HEK293 (cell line): Measurements from ENCODE around the gene FSCN2.

ENCODE experiments used
- CTCF ChIA-PET: fragments of 350-600 bp; formaldehyde crosslinking; extraction: SDS; loops from one replicate; lab custom pipeline; 2021; ENCODE audit warnings: antibody characterized with exemption; lab: Yijun Ruan, JAX
- POLR2A ChIA-PET: fragments of 300-600 bp; formaldehyde crosslinking; extraction: SDS; loops from one replicate; lab custom pipeline; 2020; ENCODE audit warnings: antibody characterized with exemption, inconsistent platforms; lab: Yijun Ruan, JAX
- H3K27ac ChIP-seq: fragments of 200-500 bp; sonication (Bioruptor generic); 2 replicates; pipeline ENCODE4 v1.5.1; 2014; ENCODE audit warnings: low read depth, low read length, control low read depth, inconsistent platforms; ENCODE audit errors: extremely low read depth
- H3K36me3 ChIP-seq, 2 experiments: fragments of 200-500 bp in 1 of 2; sonication (Bioruptor generic) in 1 of 2; 1 replicate in 1 of 2; 2 replicates in 1 of 2; pipeline ENCODE4 v1.5.1; 2014 to 2017; ENCODE audit warnings: inconsistent platforms in 2 of 2, low read length in 2 of 2; ENCODE audit not compliant: control insufficient read depth in 2 of 2, insufficient read depth in 1 of 2
- H3K4me1 ChIP-seq: fragments of 200-500 bp; sonication (Bioruptor generic); 2 replicates; pipeline ENCODE4 v1.5.1; 2014; ENCODE audit warnings: mild to moderate bottlenecking, low read length, inconsistent platforms; ENCODE audit not compliant: control insufficient read depth, insufficient read depth
- H3K4me3 ChIP-seq: 2 replicates; pipeline ENCODE4 v1.5.1; 2011; ENCODE audit warnings: low read depth, mild to moderate bottlenecking, control low read depth, low read length, moderate library complexity
- H3K9me3 ChIP-seq: fragments of 200-500 bp; sonication (Bioruptor generic); 2 replicates; pipeline ENCODE4 v1.5.1; 2014; ENCODE audit warnings: low read depth, low read length, inconsistent platforms; ENCODE audit not compliant: control insufficient read depth, insufficient read depth
- PRDM6 ChIP-seq: fragments of 450-650 bp; formaldehyde crosslinking; IDR thresholded peaks from 2 replicates; pipeline ENCODE4 v1.5.1; 2017; ENCODE audit warnings: missing biosample characterization, missing genetic modification characterization
- SCRT1 ChIP-seq: fragments of 450-650 bp; formaldehyde crosslinking; IDR thresholded peaks from 2 replicates; pipeline ENCODE4 v1.5.1; 2016; ENCODE audit warnings: missing biosample characterization, missing genetic modification characterization, borderline replicate concordance
- SP2 ChIP-seq: fragments of 450-650 bp; formaldehyde crosslinking; IDR thresholded peaks from 2 replicates; pipeline ENCODE4 v1.5.1; 2016; ENCODE audit warnings: missing biosample characterization, missing genetic modification characterization
- SP7 ChIP-seq: fragments of 450-650 bp; formaldehyde crosslinking; IDR thresholded peaks from 2 replicates; pipeline ENCODE4 v1.5.1; 2016; ENCODE audit warnings: missing biosample characterization, missing genetic modification characterization
- YY1 ChIP-seq: fragments of 450-650 bp; formaldehyde crosslinking; IDR thresholded peaks from 2 replicates; pipeline ENCODE4 v1.5.1; 2018; ENCODE audit warnings: missing biosample characterization, missing genetic modification characterization
- ZBTB17 ChIP-seq: fragments of 450-650 bp; formaldehyde crosslinking; IDR thresholded peaks from 2 replicates; pipeline ENCODE4 v1.5.1; 2016; ENCODE audit warnings: missing biosample characterization, missing genetic modification characterization
- ZBTB21 ChIP-seq: fragments of 450-650 bp; formaldehyde crosslinking; IDR thresholded peaks from 2 replicates; pipeline ENCODE4 v1.5.1; 2017; ENCODE audit warnings: missing biosample characterization, missing genetic modification characterization
- ZIC2 ChIP-seq: fragments of 450-650 bp; formaldehyde crosslinking; IDR thresholded peaks from 2 replicates; pipeline ENCODE4 v1.5.1; 2016; ENCODE audit warnings: missing biosample characterization, missing genetic modification characterization
- ZNF140 ChIP-seq: fragments of 450-650 bp; formaldehyde crosslinking; IDR thresholded peaks from 2 replicates; pipeline ENCODE4 v1.5.1; 2016; ENCODE audit warnings: missing biosample characterization, missing genetic modification characterization
- ZNF23 ChIP-seq: fragments of 450-650 bp; formaldehyde crosslinking; IDR thresholded peaks from 2 replicates; pipeline ENCODE4 v1.5.1; 2016; ENCODE audit warnings: missing biosample characterization, missing genetic modification characterization, borderline replicate concordance
- ZNF239 ChIP-seq: fragments of 450-650 bp; formaldehyde crosslinking; IDR thresholded peaks from 2 replicates; pipeline ENCODE4 v1.5.1; 2016; ENCODE audit warnings: missing biosample characterization, missing genetic modification characterization
- ZNF266 ChIP-seq: fragments of 450-650 bp; formaldehyde crosslinking; IDR thresholded peaks from 2 replicates; pipeline ENCODE4 v1.5.1; 2016; ENCODE audit warnings: missing biosample characterization, missing genetic modification characterization, low read depth
- ZNF335 ChIP-seq: fragments of 450-650 bp; formaldehyde crosslinking; conservative IDR thresholded peaks from 2 replicates; pipeline ENCODE4 v1.5.1; 2016; ENCODE audit warnings: missing biosample characterization, missing genetic modification characterization
- ZNF341 ChIP-seq: fragments of 450-650 bp; formaldehyde crosslinking; IDR thresholded peaks from 2 replicates; pipeline ENCODE4; 2016; ENCODE audit warnings: low read depth, missing biosample characterization, missing genetic modification characterization
- ZNF398 ChIP-seq: fragments of 450-650 bp; formaldehyde crosslinking; IDR thresholded peaks from 2 replicates; pipeline ENCODE4 v1.5.1; 2017; ENCODE audit warnings: missing biosample characterization, missing genetic modification characterization
- ZNF548 ChIP-seq: fragments of 450-650 bp; formaldehyde crosslinking; IDR thresholded peaks from 2 replicates; pipeline ENCODE4 v1.5.1; 2016; ENCODE audit warnings: missing biosample characterization, missing genetic modification characterization
- ZNF600 ChIP-seq: fragments of 450-650 bp; formaldehyde crosslinking; IDR thresholded peaks from 2 replicates; pipeline ENCODE4 v1.5.1; 2016; ENCODE audit warnings: missing biosample characterization, missing genetic modification characterization
- ZNF629 ChIP-seq: fragments of 450-650 bp; formaldehyde crosslinking; IDR thresholded peaks from 2 replicates; pipeline ENCODE4 v1.5.1; 2017; ENCODE audit warnings: missing biosample characterization, missing genetic modification characterization
- ZNF76 ChIP-seq: fragments of 450-650 bp; formaldehyde crosslinking; IDR thresholded peaks from 2 replicates; pipeline ENCODE4; 2016; ENCODE audit warnings: low read depth, missing biosample characterization, missing genetic modification characterization, borderline replicate concordance
- ZNF837 ChIP-seq: fragments of 450-650 bp; formaldehyde crosslinking; IDR thresholded peaks from 2 replicates; pipeline ENCODE4 v1.5.1; 2016; ENCODE audit warnings: missing biosample characterization, missing genetic modification characterization
- ZSCAN16 ChIP-seq: fragments of 450-650 bp; formaldehyde crosslinking; IDR thresholded peaks from 2 replicates; pipeline ENCODE4 v1.5.1; 2016; ENCODE audit warnings: missing biosample characterization, missing genetic modification characterization
- TF ChIP-seq, protein P1 (sequence below): fragments of 450-650 bp; formaldehyde crosslinking; IDR thresholded peaks from 2 replicates; pipeline ENCODE4 v1.5.1; 2016; ENCODE audit warnings: missing biosample characterization, missing genetic modification characterization

Gene FSCN2

GRCh38 chr17:81579821-81580321 lies 51.7 kb downstream of the FSCN2 start (continued):
- 0 out of 2 replicates have a peak, but pooled peaks have one; percentile 50 for TF ChIP-seq ZBTB17
- peak; percentile 25; the same call in 1 of the 2 replicates for TF ChIP-seq ZNF629 (tag by site-specific recombination)
- peak; percentile 96 for TF ChIP-seq ZNF600 (tag by site-specific recombination)
- 0 out of 2 replicates have a peak, but pooled peaks have one; percentile 9 for TF ChIP-seq SP7 (tag by site-specific recombination)
- TF ChIP-seq ZNF335 (tag by site-specific recombination) = no peak

GRCh38 chr17:81580481-81580880 lies 52.3 kb downstream of the FSCN2 start:
- ChIA-PET POLR2A (interaction anchor here (0.6 to 2.2 kb wide), 6 partner anchors 9 to 380 kb away, joined by 3 to 7 read pairs (median 4); no protein-coding TSS in a partner anchor), CTCF (interaction anchor here (0.6 to 2.2 kb wide), 4 partner anchors 12 to 30 kb away, joined by 3 to 18 read pairs (median 5); no protein-coding TSS in a partner anchor)
- H3K4me1 ChIP-seq = peaks cover 26% of the 10 kb centered on the region

DNA sequence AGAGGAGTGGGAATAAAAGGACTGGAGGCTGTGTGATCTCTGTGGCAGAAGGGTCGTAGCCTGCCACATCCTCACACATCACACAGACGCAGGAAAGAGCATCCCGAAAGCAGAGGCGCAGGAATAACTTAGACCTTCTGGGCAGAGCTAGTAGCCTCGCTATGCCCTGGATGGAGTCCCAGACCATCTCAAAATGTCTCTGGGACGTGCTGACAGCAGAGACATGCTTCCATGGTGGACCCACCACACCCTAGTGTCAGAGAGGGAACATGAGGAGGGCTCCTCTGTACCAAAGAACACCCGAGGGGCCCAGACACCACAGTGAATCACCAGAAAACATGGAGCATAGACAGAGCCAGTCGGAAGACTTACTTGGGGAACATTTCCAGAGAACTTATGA lies 53.6 kb downstream of the FSCN2 start:
- CTCF ChIA-PET = no interaction called here
- Histone ChIP-seq H3K9me3 (no peaks in the 10 kb centered on the region), H3K36me3 (peaks cover 35 to 97% of the 10 kb centered on the region in 2 experiments), H3K4me3 (no peak overlapping the region), H3K27ac (no peak overlapping the region), H3K4me1 (peaks cover 21% of the 10 kb centered on the region)
- no peak for TF ChIP-seq ZBTB21 (tag by site-specific recombination)
- POLR2A ChIA-PET = interaction anchor here (1.1 to 2.1 kb wide), 2 partner anchors 29 to 69 kb away, joined by 4 to 5 read pairs; partner anchors contain the start of gene ACTG1

More at GRCh38 chr17:81580481-81580880, 52.3 kb downstream of the FSCN2 start:
- TF ChIP-seq SP2 (tag by site-specific recombination) (no peak), ZNF837 (no peak), ZNF140 (tag by site-specific recombination) (no peak), ZNF266 (tag by site-specific recombination) (no peak), ZNF23 (tag by site-specific recombination) (no peak), ZSCAN16 (tag by site-specific recombination) (peak; percentile 84), ZNF341 (tag by site-specific recombination) (no peak)
- TF ChIP-seq, all 188 proteins: peak for 1
- no peak overlapping the region for H3K4me3 ChIP-seq
- no peaks in the 10 kb centered on the region for H3K9me3 ChIP-seq
- H3K27ac ChIP-seq = no peak overlapping the region
- peaks cover 27 to 97% of the 10 kb centered on the region in 2 experiments for H3K36me3 ChIP-seq

GRCh38 chr17:81582341-81582740 lies 54.2 kb downstream of the FSCN2 start:
- Histone ChIP-seq H3K9me3 (no peaks in the 10 kb centered on the region), H3K36me3 (peaks cover 39 to 95% of the 10 kb centered on the region in 2 experiments), H3K4me3 (no peak overlapping the region), H3K27ac (no peak overlapping the region), H3K4me1 (peaks cover 16% of the 10 kb centered on the region)
- TF ChIP-seq ZNF548 (tag by site-specific recombination) (no peak), YY1 (no peak), ZNF239 (tag by site-specific recombination) (no peak), PRDM6 (tag by site-specific recombination) (no peak), ZIC2 (tag by site-specific recombination) (no peak), ZNF398 (no peak), SCRT1 (tag by site-specific recombination) (no peak), ZNF76 (tag by site-specific recombination) (no peak)
- TF ChIP-seq, protein P1, sequence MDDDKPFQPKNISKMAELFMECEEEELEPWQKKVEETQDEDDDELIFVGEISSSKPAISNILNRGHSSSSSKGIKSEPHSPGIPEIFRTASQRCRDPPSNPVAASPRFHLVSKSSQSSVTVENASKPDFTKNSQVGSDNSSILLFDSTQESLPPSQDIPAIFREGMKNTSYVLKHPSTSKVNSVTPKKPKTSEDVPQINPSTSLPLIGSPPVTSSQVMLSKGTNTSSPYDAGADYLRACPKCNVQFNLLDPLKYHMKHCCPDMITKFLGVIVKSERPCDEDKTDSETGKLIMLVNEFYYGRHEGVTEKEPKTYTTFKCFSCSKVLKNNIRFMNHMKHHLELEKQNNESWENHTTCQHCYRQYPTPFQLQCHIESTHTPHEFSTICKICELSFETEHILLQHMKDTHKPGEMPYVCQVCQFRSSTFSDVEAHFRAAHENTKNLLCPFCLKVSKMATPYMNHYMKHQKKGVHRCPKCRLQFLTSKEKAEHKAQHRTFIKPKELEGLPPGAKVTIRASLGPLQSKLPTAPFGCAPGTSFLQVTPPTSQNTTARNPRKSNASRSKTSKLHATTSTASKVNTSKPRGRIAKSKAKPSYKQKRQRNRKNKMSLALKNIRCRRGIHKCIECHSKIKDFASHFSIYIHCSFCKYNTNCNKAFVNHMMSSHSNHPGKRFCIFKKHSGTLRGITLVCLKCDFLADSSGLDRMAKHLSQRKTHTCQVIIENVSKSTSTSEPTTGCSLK = no peak
- POLR2A ChIA-PET = interaction anchor here (1.1 to 2.1 kb wide), 2 partner anchors 30 to 70 kb away, joined by 4 to 5 read pairs; partner anchors contain the start of gene ACTG1
- CTCF ChIA-PET = interaction anchor here (2.0 kb wide), 1 partner anchor 19 kb away, joined by 14 read pairs; no protein-coding TSS in a partner anchor
